H9 (cell line): ENCODE data around the gene CACNB4. TPM values are rescaled to one million over a fixed set of nuclear protein-coding genes. Genes with fewer than 3 reads are reported as not detected.

Experiments
- DNase-seq: peaks from one replicate; pipeline ENCODE4 v3.0.0-alpha.2; 2017
- H2AFZ ChIP-seq: one replicate; pipeline ENCODE4 v1.6.1; 2013; ENCODE audit warnings: mild to moderate bottlenecking, low read length, control low read depth, moderate library complexity
- H2AK5ac ChIP-seq: 2 replicates; pipeline ENCODE4 v1.6.1; 2013; ENCODE audit warnings: low read length, control low read depth, mixed read lengths; ENCODE audit not compliant: insufficient read length
- H2BK120ac ChIP-seq: one replicate; pipeline ENCODE4 v1.6.1; 2013; ENCODE audit warnings: low read depth, mild to moderate bottlenecking, low read length, control low read depth, inconsistent platforms; ENCODE audit not compliant: poor library complexity, severe bottlenecking
- H2BK12ac ChIP-seq: 2 replicates; pipeline ENCODE4 v1.6.1; 2013; ENCODE audit warnings: low read length, control low read depth, mixed read lengths, low read depth; ENCODE audit not compliant: insufficient read length
- H2BK15ac ChIP-seq: 2 replicates; pipeline ENCODE4 v1.6.1; 2013; ENCODE audit warnings: low read depth, low read length, control low read depth
- H2BK20ac ChIP-seq: one replicate; pipeline ENCODE4 v1.6.1; 2013; ENCODE audit warnings: low read depth, mild to moderate bottlenecking, low read length, control low read depth, inconsistent platforms; ENCODE audit not compliant: poor library complexity, severe bottlenecking
- H2BK5ac ChIP-seq: 2 replicates; pipeline ENCODE4 v1.6.1; 2013; ENCODE audit warnings: low read length, control low read depth, mixed read lengths; ENCODE audit not compliant: insufficient read length
- H3K14ac ChIP-seq: 2 replicates; pipeline ENCODE4 v1.6.1; 2013; ENCODE audit warnings: low read length, control low read depth; ENCODE audit not compliant: insufficient read depth
- H3K18ac ChIP-seq: 2 replicates; pipeline ENCODE4 v1.6.1; 2013; ENCODE audit warnings: low read depth, mild to moderate bottlenecking, mixed read lengths, low read length, control low read depth; ENCODE audit not compliant: insufficient read length
- H3K23ac ChIP-seq: 2 replicates; pipeline ENCODE4 v1.6.1; 2013; ENCODE audit warnings: low read length, control low read depth, mixed read lengths, low read depth; ENCODE audit not compliant: insufficient read length
- H3K23me2 ChIP-seq: 2 replicates; pipeline ENCODE4 v1.6.1; 2013; ENCODE audit warnings: low read depth, mild to moderate bottlenecking, mixed read lengths, low read length, control low read depth; ENCODE audit not compliant: insufficient read length, poor library complexity, severe bottlenecking
- H3K27ac ChIP-seq: 2 replicates; pipeline ENCODE4 v1.5.1; 2013; ENCODE audit warnings: low read length, control low read depth, mixed read lengths, low read depth; ENCODE audit not compliant: insufficient read length
- H3K27me3 ChIP-seq: 2 replicates; pipeline ENCODE4 v1.6.1; 2013; ENCODE audit warnings: low read length, control low read depth, inconsistent platforms; ENCODE audit not compliant: insufficient read depth
- H3K4ac ChIP-seq: 2 replicates; pipeline ENCODE4 v1.6.1; 2013; ENCODE audit warnings: low read depth, mild to moderate bottlenecking, control low read depth, inconsistent platforms, low read length, moderate library complexity
- H3K4me1 ChIP-seq: 2 replicates; pipeline ENCODE4 v1.6.1; 2013; ENCODE audit warnings: low read length, control low read depth, inconsistent platforms; ENCODE audit not compliant: insufficient read depth
- H3K4me2 ChIP-seq: 2 replicates; pipeline ENCODE4 v1.6.1; 2013; ENCODE audit warnings: low read length, control low read depth, mixed read lengths; ENCODE audit not compliant: insufficient read length, insufficient read depth
- H3K56ac ChIP-seq: 2 replicates; pipeline ENCODE4 v1.6.1; 2013; ENCODE audit warnings: low read depth, mild to moderate bottlenecking, mixed read lengths, low read length, control low read depth; ENCODE audit not compliant: insufficient read length
- H3K79me1 ChIP-seq: 2 replicates; pipeline ENCODE4 v1.6.1; 2013; ENCODE audit warnings: low read depth, mild to moderate bottlenecking, moderate library complexity, low read length, control low read depth, inconsistent platforms; ENCODE audit not compliant: insufficient read depth, poor library complexity, severe bottlenecking
- H3K79me2 ChIP-seq: 2 replicates; pipeline ENCODE4 v1.6.1; 2013; ENCODE audit warnings: low read length, control low read depth, inconsistent platforms; ENCODE audit not compliant: insufficient read depth
- H3K9ac ChIP-seq: 2 replicates; pipeline ENCODE4 v1.6.1; 2013; ENCODE audit warnings: low read length, control low read depth, mixed read lengths; ENCODE audit not compliant: insufficient read length; ENCODE audit errors: extremely low read depth
- H3K9me3 ChIP-seq: one replicate; pipeline ENCODE4 v1.6.1; 2013; ENCODE audit warnings: low read depth, low read length, inconsistent platforms; ENCODE audit not compliant: control insufficient read depth
- H3T11ph ChIP-seq: one replicate; pipeline ENCODE4 v1.6.1; 2013; ENCODE audit warnings: mild to moderate bottlenecking, low read length, control low read depth, inconsistent platforms
- H4K20me1 ChIP-seq: one replicate; pipeline ENCODE4 v1.6.1; 2013; ENCODE audit not compliant: control insufficient read depth, insufficient read length, insufficient read depth
- H4K5ac ChIP-seq: 2 replicates; pipeline ENCODE4 v1.6.1; 2013; ENCODE audit warnings: low read depth, mild to moderate bottlenecking, mixed read lengths, low read length, control low read depth; ENCODE audit not compliant: insufficient read length
- H4K8ac ChIP-seq: replicated peaks from 2 replicates; pipeline ENCODE4 v1.6.1; 2013; ENCODE audit warnings: low read length, control low read depth, mixed read lengths, low read depth; ENCODE audit not compliant: insufficient read length
- H4K91ac ChIP-seq: 2 replicates; pipeline ENCODE4 v1.6.1; 2013; ENCODE audit warnings: low read depth, mild to moderate bottlenecking, moderate library complexity, mixed read lengths, low read length, control low read depth; ENCODE audit not compliant: insufficient read length
- H3K27ac Mint-ChIP-seq, 3 experiments: 2 replicates in 2 of 3; 3 replicates in 1 of 3; pipeline ENCODE4 v1.8.0; 2020 to 2021; ENCODE audit warnings: mixed read lengths in 3 of 3, mild to moderate bottlenecking in 1 of 3, moderate library complexity in 1 of 3
- H3K27me3 Mint-ChIP-seq: 2 replicates; pipeline ENCODE4 v1.8.0; 2021; ENCODE audit warnings: low read depth, mild to moderate bottlenecking, moderate library complexity, mixed read lengths
- H3K36me3 Mint-ChIP-seq, 3 experiments: 2 replicates in 2 of 3; 3 replicates in 1 of 3; pipeline ENCODE4 v1.8.0; 2020 to 2021; ENCODE audit warnings: low read depth in 3 of 3, mixed read lengths in 3 of 3; ENCODE audit not compliant: insufficient read depth in 1 of 3
- H3K4me1 Mint-ChIP-seq, 2 experiments: 2 replicates each; pipeline ENCODE4 v1.8.0; 2020; ENCODE audit warnings: mixed read lengths in 2 of 2
- H3K4me3 Mint-ChIP-seq, 2 experiments: 2 replicates in 1 of 2; 3 replicates in 1 of 2; pipeline ENCODE4 v1.8.0; 2020 to 2021; ENCODE audit warnings: mild to moderate bottlenecking in 2 of 2, mixed read lengths in 2 of 2, moderate library complexity in 1 of 2
- H3K9me3 Mint-ChIP-seq, 2 experiments: 2 replicates in 1 of 2; 3 replicates in 1 of 2; pipeline ENCODE4 v1.8.0; 2020; ENCODE audit warnings: mild to moderate bottlenecking in 2 of 2, mixed read lengths in 2 of 2, moderate library complexity in 1 of 2
- WGBS: extraction: QIAGEN DNeasy Blood & Tissue Kit; methylation state at CpG from one replicate; pipeline ENCODE4 v1.1.7; 2013; ENCODE audit warnings: missing lambda C conversion rate, low lambda C conversion rate, mixed read lengths; ENCODE audit not compliant: insufficient read length; ENCODE audit errors: extremely low coverage; 5-methylcytosine and 5-hydroxymethylcytosine counted together
- total RNA-seq: library from RNA; stranded (reverse); gene quantifications from 2 replicates; pipeline ENCODE4 v1.2.1, GENCODE V29; 2021
- TF ChIP-seq, protein P1 (sequence below): fragments of 200-600 bp; sonication (generic); conservative IDR thresholded peaks from 3 replicates; pipeline ENCODE4 v1.8.0; 2021; ENCODE audit warnings: antibody characterized with exemption, mild to moderate bottlenecking

CACNB4 gene
- total RNA-seq, 1 experiment from 2014 or later = 1.4 TPM

DNA sequence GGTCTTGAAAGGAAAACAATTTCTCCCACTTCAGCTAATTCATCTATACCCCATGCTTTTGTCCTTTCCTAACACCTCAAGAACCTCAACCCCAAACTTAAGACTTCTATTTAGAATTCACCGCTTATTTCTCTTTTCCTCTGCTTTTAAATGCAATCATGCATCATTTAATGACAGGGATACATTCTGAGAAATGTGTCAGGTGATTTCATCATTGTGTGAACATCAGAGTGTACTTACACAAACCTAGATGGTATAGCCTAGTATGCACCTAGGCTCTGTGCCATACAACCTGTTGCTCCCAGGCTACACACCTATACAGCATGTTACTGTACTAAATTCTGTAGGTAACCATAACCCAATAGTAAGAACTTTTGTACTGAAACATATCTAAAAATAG lies 293.5 kb downstream of the CACNB4 start:
- Histone ChIP-seq H3K4me2 (no peak overlapping the region), H2AFZ (no peak overlapping the region), H4K20me1 (no peaks in the 10 kb centered on the region), H2BK12ac (no peak overlapping the region), H3T11ph (no peak overlapping the region), H4K8ac (no peak overlapping the region), H2BK120ac (no peak overlapping the region), H2BK20ac (no peak overlapping the region), H3K9ac (no peak overlapping the region), H3K4me1 (no peaks in the 10 kb centered on the region), H4K91ac (no peak overlapping the region), H3K14ac (no peak overlapping the region), H3K18ac (no peak overlapping the region), H2BK15ac (no peak overlapping the region), H4K5ac (no peak overlapping the region), H3K27me3 (no peaks in the 10 kb centered on the region), H3K23ac (no peak overlapping the region), H3K4ac (no peak overlapping the region), H3K23me2 (no peaks in the 10 kb centered on the region), H3K79me2 (no peaks in the 10 kb centered on the region), H3K56ac (no peak overlapping the region), H3K9me3 (no peaks in the 10 kb centered on the region), H3K27ac (no peak overlapping the region), H3K79me1 (no peaks in the 10 kb centered on the region), H2BK5ac (no peak overlapping the region), H2AK5ac (no peak overlapping the region)
- DNase-seq = no peak
- no peaks in the 10 kb centered on the region for H3K27me3 Mint-ChIP-seq
- H3K4me3 Mint-ChIP-seq = no peak overlapping the region
- no peaks in the 10 kb centered on the region for H3K9me3 Mint-ChIP-seq
- TF ChIP-seq, protein P1, sequence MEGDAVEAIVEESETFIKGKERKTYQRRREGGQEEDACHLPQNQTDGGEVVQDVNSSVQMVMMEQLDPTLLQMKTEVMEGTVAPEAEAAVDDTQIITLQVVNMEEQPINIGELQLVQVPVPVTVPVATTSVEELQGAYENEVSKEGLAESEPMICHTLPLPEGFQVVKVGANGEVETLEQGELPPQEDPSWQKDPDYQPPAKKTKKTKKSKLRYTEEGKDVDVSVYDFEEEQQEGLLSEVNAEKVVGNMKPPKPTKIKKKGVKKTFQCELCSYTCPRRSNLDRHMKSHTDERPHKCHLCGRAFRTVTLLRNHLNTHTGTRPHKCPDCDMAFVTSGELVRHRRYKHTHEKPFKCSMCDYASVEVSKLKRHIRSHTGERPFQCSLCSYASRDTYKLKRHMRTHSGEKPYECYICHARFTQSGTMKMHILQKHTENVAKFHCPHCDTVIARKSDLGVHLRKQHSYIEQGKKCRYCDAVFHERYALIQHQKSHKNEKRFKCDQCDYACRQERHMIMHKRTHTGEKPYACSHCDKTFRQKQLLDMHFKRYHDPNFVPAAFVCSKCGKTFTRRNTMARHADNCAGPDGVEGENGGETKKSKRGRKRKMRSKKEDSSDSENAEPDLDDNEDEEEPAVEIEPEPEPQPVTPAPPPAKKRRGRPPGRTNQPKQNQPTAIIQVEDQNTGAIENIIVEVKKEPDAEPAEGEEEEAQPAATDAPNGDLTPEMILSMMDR = no peak
- H3K36me3 Mint-ChIP-seq = peaks cover 9 to 20% (median 18%) of the 10 kb centered on the region in 3 experiments; a peak in 6 of 7 replicates
- WGBS = no CpG with 5 or more reads among the region's 1 CpG
- H3K4me1 Mint-ChIP-seq = no peaks in the 10 kb centered on the region
- H3K27ac Mint-ChIP-seq = no peak overlapping the region
